Effector memory CD8-positive, alpha-beta T cell (primary cell): ENCODE results near the gene CAMKMT.
"Not testable (repeated sequence)": the region's sequence is repeated elsewhere in the genome, so short reads cannot be mapped to it uniquely, and the experiment has no call there.

Experiments
- ATAC-seq: fragments of 150-1000 bp; cut with Tn5 transposase; replicated peaks from 2 replicates; pipeline ENCODE4 v1.10.0; 2021; ENCODE audit warnings: mild to moderate bottlenecking, moderate library complexity
- DNase-seq, 3 experiments: peaks; one replicate each; pipeline ENCODE4 v3.0.0; 2021
- H3K27ac Mint-ChIP-seq, 2 donors: one replicate each; pipeline ENCODE4 v1.8.0; 2022; ENCODE audit warnings: mild to moderate bottlenecking in 2 of 2, mixed read lengths in 2 of 2, moderate library complexity in 2 of 2
- H3K27me3 Mint-ChIP-seq, 2 donors: one replicate each; pipeline ENCODE4 v1.8.0; 2022; ENCODE audit warnings: mixed read lengths in 2 of 2
- H3K36me3 Mint-ChIP-seq: one replicate; pipeline ENCODE4 v1.8.0; 2022; ENCODE audit warnings: mild to moderate bottlenecking, moderate library complexity, mixed read lengths; ENCODE audit not compliant: insufficient read depth
- H3K4me1 Mint-ChIP-seq, 2 donors: one replicate each; pipeline ENCODE4 v1.8.0; 2022; ENCODE audit warnings: low read depth in 2 of 2, mixed read lengths in 2 of 2
- H3K4me3 Mint-ChIP-seq, 2 donors: one replicate each; pipeline ENCODE4 v1.8.0; 2022; ENCODE audit warnings: mild to moderate bottlenecking in 2 of 2, mixed read lengths in 2 of 2, moderate library complexity in 2 of 2
- H3K9me3 Mint-ChIP-seq, 2 donors: one replicate each; pipeline ENCODE4 v1.8.0; 2022; ENCODE audit warnings: mixed read lengths in 2 of 2

The CAMKMT gene

GRCh38 chr2:44470151-44470550 lies 108.4 kb downstream of the CAMKMT start:
- H3K9me3 Mint-ChIP-seq: no peaks in the 10 kb centered on the region
- peaks cover 8% of the 10 kb centered on the region for H3K36me3 Mint-ChIP-seq
- no peak overlapping the region for H3K4me3 Mint-ChIP-seq
- no peak for DNase-seq
- H3K27ac Mint-ChIP-seq: peak overlapping the region in 1 of 2 donors; percentile 14
- ATAC-seq: no peak
- no peaks in the 10 kb centered on the region for H3K4me1 Mint-ChIP-seq
- no peaks in the 10 kb centered on the region for H3K27me3 Mint-ChIP-seq

- Mint-ChIP-seq H3K9me3 (no peaks in the 10 kb centered on the region), H3K4me3 (no peak overlapping the region), H3K27ac (no peak overlapping the region), H3K36me3 (peaks cover 4% of the 10 kb centered on the region), H3K4me1 (no peaks in the 10 kb centered on the region), H3K27me3 (no peaks in the 10 kb centered on the region)
- ATAC-seq: no peak
- DNase-seq: no peak
Observed at GRCh38 chr2:44477657-44478414, 116.1 kb downstream of the CAMKMT start.

- Mint-ChIP-seq H3K9me3 (no peaks in the 10 kb centered on the region), H3K27me3 (no peaks in the 10 kb centered on the region), H3K4me3 (no peak overlapping the region), H3K27ac (peak overlapping the region in 1 of 2 donors; percentile 8), H3K36me3 (peaks cover under 1% of the 10 kb centered on the region), H3K4me1 (peaks cover 0 to 1% of the 10 kb centered on the region in 2 donors)
- ATAC-seq: peak; percentile 100
- peak; percentile 34 to 51 (median 35) for DNase-seq
Observed at GRCh38 chr2:44479127-44479887, 117.6 kb downstream of the CAMKMT start.

GRCh38 chr2:44480068-44480467 lies 118.3 kb downstream of the CAMKMT start:
- no peaks in the 10 kb centered on the region for H3K27me3 Mint-ChIP-seq
- DNase-seq: no peak
- H3K4me3 Mint-ChIP-seq: no peak overlapping the region
- H3K4me1 Mint-ChIP-seq: peaks cover 0 to 1% of the 10 kb centered on the region in 2 donors
- H3K9me3 Mint-ChIP-seq: no peaks in the 10 kb centered on the region
- H3K36me3 Mint-ChIP-seq: no peaks in the 10 kb centered on the region
- no peak overlapping the region for H3K27ac Mint-ChIP-seq
- ATAC-seq: no peak

- Mint-ChIP-seq H3K4me1 (peaks cover 0 to 1% of the 10 kb centered on the region in 2 donors), H3K4me3 (no peak overlapping the region), H3K27ac (no peak overlapping the region), H3K27me3 (no peaks in the 10 kb centered on the region), H3K36me3 (no peaks in the 10 kb centered on the region), H3K9me3 (no peaks in the 10 kb centered on the region)
- DNase-seq (no peak), ATAC-seq (no peak)
Observed at GRCh38 chr2:44487052-44487451, 125.3 kb downstream of the CAMKMT start.

GRCh38 chr2:44490726-44491125 lies 129.0 kb downstream of the CAMKMT start:
- no peaks in the 10 kb centered on the region for H3K27me3 Mint-ChIP-seq
- DNase-seq: no peak
- no peaks in the 10 kb centered on the region for H3K4me1 Mint-ChIP-seq

GRCh38 chr2:44494006-44494405 lies 132.3 kb downstream of the CAMKMT start:
- Mint-ChIP-seq H3K27me3 (no peaks in the 10 kb centered on the region), H3K27ac (no peak overlapping the region), H3K36me3 (no peaks in the 10 kb centered on the region), H3K4me1 (peaks cover 0 to 6% of the 10 kb centered on the region in 2 donors), H3K4me3 (no peak overlapping the region), H3K9me3 (no peaks in the 10 kb centered on the region)
- ATAC-seq (no peak), DNase-seq (no peak)

More at GRCh38 chr2:44490726-44491125, 129.0 kb downstream of the CAMKMT start:
- no peak overlapping the region for H3K27ac Mint-ChIP-seq
- no peak for ATAC-seq
- no peaks in the 10 kb centered on the region for H3K9me3 Mint-ChIP-seq
- no peaks in the 10 kb centered on the region for H3K36me3 Mint-ChIP-seq
- H3K4me3 Mint-ChIP-seq: no peak overlapping the region

GRCh38 chr2:44495035-44495434 lies 133.3 kb downstream of the CAMKMT start:
- no peaks in the 10 kb centered on the region for H3K27me3 Mint-ChIP-seq
- no peak for DNase-seq
- no peak overlapping the region for H3K4me3 Mint-ChIP-seq
- no peaks in the 10 kb centered on the region for H3K36me3 Mint-ChIP-seq
- H3K27ac Mint-ChIP-seq: no peak overlapping the region
- H3K4me1 Mint-ChIP-seq: peaks cover 0 to 6% of the 10 kb centered on the region in 2 donors
- ATAC-seq: no peak
- no peaks in the 10 kb centered on the region for H3K9me3 Mint-ChIP-seq

GRCh38 chr2:44495544-44495943 lies 133.8 kb downstream of the CAMKMT start:
- Mint-ChIP-seq H3K27me3 (no peaks in the 10 kb centered on the region), H3K4me1 (peaks cover 0 to 6% of the 10 kb centered on the region in 2 donors)

GRCh38 chr2:44496130-44496529 lies 134.4 kb downstream of the CAMKMT start:
- Mint-ChIP-seq H3K4me1 (peaks cover 0 to 6% of the 10 kb centered on the region in 2 donors), H3K27ac (no peak overlapping the region), H3K36me3 (no peaks in the 10 kb centered on the region), H3K9me3 (no peaks in the 10 kb centered on the region), H3K27me3 (no peaks in the 10 kb centered on the region), H3K4me3 (no peak overlapping the region)
- no peak for DNase-seq
- no peak for ATAC-seq

More at GRCh38 chr2:44495544-44495943, 133.8 kb downstream of the CAMKMT start:
- no peak for ATAC-seq
- H3K4me3 Mint-ChIP-seq: no peak overlapping the region
- H3K9me3 Mint-ChIP-seq: no peaks in the 10 kb centered on the region
- no peak for DNase-seq
- no peaks in the 10 kb centered on the region for H3K36me3 Mint-ChIP-seq
- H3K27ac Mint-ChIP-seq: no peak overlapping the region

GRCh38 chr2:44498551-44498950 lies 136.8 kb downstream of the CAMKMT start:
- no peak for ATAC-seq
- peaks cover 0 to 6% of the 10 kb centered on the region in 2 donors for H3K4me1 Mint-ChIP-seq
- H3K4me3 Mint-ChIP-seq: no peak overlapping the region
- H3K36me3 Mint-ChIP-seq: no peaks in the 10 kb centered on the region
- H3K27ac Mint-ChIP-seq: no peak overlapping the region
- no peaks in the 10 kb centered on the region for H3K27me3 Mint-ChIP-seq
- no peak for DNase-seq
- no peaks in the 10 kb centered on the region for H3K9me3 Mint-ChIP-seq

GRCh38 chr2:44505664-44506063 lies 143.9 kb downstream of the CAMKMT start:
- H3K4me3 Mint-ChIP-seq, DNase-seq, H3K36me3 Mint-ChIP-seq, H3K9me3 Mint-ChIP-seq, H3K27me3 Mint-ChIP-seq, H3K4me1 Mint-ChIP-seq, ATAC-seq, H3K27ac Mint-ChIP-seq: not testable (repeated sequence)

GRCh38 chr2:44510246-44510645 lies 148.5 kb downstream of the CAMKMT start:
- ATAC-seq: no peak

GRCh38 chr2:44515416-44515815 lies 153.7 kb downstream of the CAMKMT start:
- Mint-ChIP-seq H3K36me3 (no peaks in the 10 kb centered on the region), H3K9me3 (no peaks in the 10 kb centered on the region), H3K27me3 (no peaks in the 10 kb centered on the region), H3K27ac (no peak overlapping the region), H3K4me1 (peaks cover 0 to 4% of the 10 kb centered on the region in 2 donors), H3K4me3 (no peak overlapping the region)
- DNase-seq: no peak
- ATAC-seq: no peak

More at GRCh38 chr2:44510246-44510645, 148.5 kb downstream of the CAMKMT start:
- Mint-ChIP-seq H3K27me3 (no peaks in the 10 kb centered on the region), H3K27ac (no peak overlapping the region), H3K9me3 (no peaks in the 10 kb centered on the region), H3K4me3 (no peak overlapping the region), H3K36me3 (no peaks in the 10 kb centered on the region), H3K4me1 (peaks cover 4 to 10% of the 10 kb centered on the region in 2 donors)
- no peak for DNase-seq
